SKM-1 treated with dmso at 0.1 percent for 144 hours (cell line): ENCODE data around the gene MTPN.
A peak's percentile ranks its signal among the peaks of the same experiment; 100 is the strongest.

ENCODE experiments used
- DNase-seq: peaks from one replicate; lab custom pipeline; 2025; ENCODE audit not compliant: unreplicated experiment; lab: John Stamatoyannopoulos, UW

The MTPN gene

GRCh38 chr7:135977007-135977741, at the start of gene MTPN:
Gene MTPN (minus strand): TSS chr7:135977359. CDS start chr7:135977100, 259 bp downstream.
- DNase-seq: peak; percentile 97

- DNase-seq: no peak
Measured at GRCh38 chr7:136026209-136026608, 49.0 kb upstream of the MTPN start.

GRCh38 chr7:136023134-136023869, 46.1 kb upstream of the MTPN start:
- DNase-seq: no peak

DNA sequence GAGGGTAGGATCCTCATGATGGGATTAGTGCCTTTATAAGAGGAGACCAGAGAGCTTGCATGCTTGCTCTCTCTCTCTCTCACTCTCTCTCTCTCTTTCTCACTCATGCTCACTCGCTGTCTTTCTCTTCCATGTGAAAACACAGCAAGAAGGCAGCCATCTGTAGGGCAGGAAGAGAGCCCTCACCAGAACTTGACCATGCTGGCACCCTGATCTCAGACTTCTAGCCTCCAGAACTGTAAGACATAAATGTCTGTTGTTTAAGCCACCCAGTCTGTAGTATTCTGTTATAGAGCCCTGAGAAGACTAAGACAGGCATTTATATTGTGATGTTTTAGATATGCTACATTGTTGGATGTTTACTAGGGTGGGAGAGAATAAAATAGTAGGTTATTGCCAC, 43.4 kb upstream of the MTPN start:
- no peak for DNase-seq

DNA sequence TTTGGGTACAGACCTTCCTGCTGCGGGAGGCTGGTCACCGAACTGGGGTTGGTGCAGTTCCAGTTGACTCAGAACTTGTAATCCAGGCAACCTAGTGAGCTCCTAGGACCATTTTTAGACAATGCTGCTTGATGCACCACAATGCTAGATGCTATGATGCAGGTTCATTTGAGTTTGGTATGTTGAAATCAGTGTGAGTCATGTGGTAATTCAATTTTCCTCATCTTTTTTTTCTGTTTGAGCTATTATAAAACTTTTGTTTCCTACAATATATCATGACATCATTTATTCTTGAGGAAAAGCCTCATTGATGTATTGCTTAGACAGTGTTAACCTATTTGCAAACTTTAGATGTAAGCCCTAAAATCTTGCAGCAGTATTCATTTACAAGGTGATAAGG, 40.9 kb upstream of the MTPN start:
- DNase-seq: no peak

DNA sequence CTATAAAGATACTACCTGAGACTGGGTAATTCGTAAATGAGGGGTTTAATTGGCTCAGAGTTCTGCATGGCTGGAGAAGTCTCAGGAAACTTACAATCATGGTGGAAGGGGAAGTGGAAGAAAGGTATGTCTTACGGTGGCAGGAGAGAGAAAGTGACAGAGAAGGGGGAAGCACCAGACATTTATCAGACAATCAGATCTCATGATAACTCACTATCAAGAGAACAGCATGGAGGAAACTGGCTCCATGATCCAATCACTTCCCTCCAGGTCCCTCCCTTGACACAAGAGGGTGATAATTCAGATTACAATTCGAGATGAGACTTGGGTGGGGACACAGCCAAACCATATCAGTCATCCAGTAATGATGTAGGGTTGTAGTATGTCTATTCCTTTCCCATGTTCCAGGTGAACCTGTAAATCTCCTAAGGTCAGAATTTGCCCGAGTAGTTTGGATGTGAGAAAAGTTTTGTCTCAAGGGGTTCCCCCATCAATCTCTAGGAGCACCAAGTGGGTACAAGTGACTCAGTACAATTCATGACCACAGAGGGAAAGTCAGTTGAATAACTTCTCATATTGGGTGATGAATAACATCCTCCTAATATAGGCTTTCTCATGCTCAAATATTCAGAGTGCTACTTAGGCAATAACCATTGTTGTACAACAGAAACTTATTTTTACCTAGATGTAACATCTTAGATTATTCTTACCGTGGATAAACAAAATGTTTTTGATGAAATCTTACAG, 39.7 kb upstream of the MTPN start:
- no peak for DNase-seq

GRCh38 chr7:136015638-136016037, 38.5 kb upstream of the MTPN start:
- DNase-seq: no peak

GRCh38 chr7:136014659-136015058, 37.5 kb upstream of the MTPN start:
- no peak for DNase-seq

GRCh38 chr7:136012238-136012637, 35.1 kb upstream of the MTPN start:
- DNase-seq: no peak

GRCh38 chr7:136009488-136010079, 32.4 kb upstream of the MTPN start:
- peak; percentile 52 for DNase-seq

DNA sequence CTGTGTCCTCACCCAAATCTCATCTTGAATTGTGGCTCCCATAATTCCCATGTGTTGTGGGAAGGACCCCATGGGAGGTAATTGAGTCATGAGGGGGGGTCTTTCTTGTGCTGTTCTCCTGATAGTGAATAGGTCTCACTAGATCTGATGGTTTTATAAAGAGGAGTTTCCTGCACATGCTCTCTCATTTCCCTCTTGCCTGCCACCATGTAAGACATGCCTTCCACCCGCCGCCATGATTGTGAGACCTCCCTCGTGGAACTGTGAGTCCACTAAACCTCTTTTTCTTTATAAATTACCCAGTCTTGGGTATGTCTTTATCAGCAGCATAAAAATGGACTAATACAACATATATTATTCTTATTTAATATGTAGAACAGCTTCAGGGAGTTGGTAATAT, 29.0 kb upstream of the MTPN start:
- DNase-seq: no peak

DNA sequence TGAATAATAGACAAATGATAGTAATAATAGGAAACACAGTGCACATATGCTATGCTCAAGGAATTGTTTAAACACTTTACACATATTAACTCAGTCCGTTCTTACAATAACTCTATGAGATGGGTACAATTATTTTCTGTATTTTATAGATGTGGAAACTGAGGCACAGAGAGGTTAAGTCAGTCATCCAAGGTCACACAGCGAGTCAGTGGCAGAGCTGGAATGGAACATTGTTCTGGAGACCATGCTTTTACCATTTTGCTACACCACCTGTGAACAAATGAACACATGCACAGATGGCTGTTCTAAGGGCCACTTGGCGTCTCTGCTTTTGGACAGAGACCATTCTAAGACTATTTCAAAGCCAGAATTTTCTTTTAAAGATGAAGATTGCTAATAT, 26.9 kb upstream of the MTPN start:
- DNase-seq: no peak

- DNase-seq: no peak
Measured at GRCh38 chr7:136002802-136003201, 25.6 kb upstream of the MTPN start.

GRCh38 chr7:136000288-136000913, 23.2 kb upstream of the MTPN start:
- DNase-seq: no peak

DNA sequence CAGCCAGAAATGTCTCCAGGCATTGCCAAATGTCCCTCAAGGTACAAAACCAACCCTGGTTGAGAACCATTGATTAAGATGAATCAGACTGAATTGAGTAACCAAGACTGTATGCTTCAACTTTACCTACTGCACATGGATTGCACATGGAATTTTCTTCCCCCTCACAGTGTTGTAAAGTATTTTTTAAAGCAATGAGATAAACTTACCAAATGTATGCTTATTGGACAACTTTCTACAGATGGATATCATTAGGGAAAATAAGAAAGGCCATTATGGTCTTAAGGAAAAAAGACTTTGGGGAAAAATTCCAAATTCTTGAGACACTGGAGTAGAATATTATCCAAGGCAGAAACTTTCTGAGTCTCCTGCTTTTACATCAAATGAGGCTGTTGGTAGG, 20.9 kb upstream of the MTPN start:
- no peak for DNase-seq

GRCh38 chr7:135995748-135996147, 18.6 kb upstream of the MTPN start:
- no peak for DNase-seq

- DNase-seq: no peak
Measured at GRCh38 chr7:135994466-135995205, 17.5 kb upstream of the MTPN start.

DNA sequence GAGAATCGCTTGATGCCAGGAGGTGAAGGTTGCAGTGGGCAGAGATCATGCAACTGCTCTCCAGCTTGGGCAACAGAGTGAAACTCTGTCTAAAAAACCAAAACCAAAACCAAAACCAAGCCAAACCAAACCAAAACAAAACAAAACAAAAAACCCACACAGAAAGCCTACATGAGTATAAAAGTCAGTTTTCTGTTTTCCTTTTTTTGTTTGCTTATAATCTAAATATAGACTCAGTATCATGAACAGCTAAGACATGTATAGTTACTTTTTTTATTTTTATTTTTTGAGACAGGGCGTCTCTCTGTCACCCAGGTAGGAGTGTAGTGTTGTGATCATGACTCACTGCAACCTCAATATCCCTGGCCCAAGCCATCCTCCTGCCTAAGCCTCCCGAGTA, 16.8 kb upstream of the MTPN start:
- no peak for DNase-seq

- no peak for DNase-seq
Measured at GRCh38 chr7:135991906-135992305, 14.7 kb upstream of the MTPN start.

- no peak for DNase-seq
Measured at GRCh38 chr7:135991322-135991721, 14.2 kb upstream of the MTPN start.
